HUES6 (cell line): Measurements from ENCODE around the gene UQCRH.
"Not testable (repeated sequence)": the region's sequence is repeated elsewhere in the genome, so short reads cannot be mapped to it uniquely, and the experiment has no call there.

Experiments
- H3K27ac ChIP-seq: 2 replicates; pipeline ENCODE4 v1.7.0; 2013; ENCODE audit warnings: low read depth, mild to moderate bottlenecking, low read length, inconsistent platforms
- H3K27me3 ChIP-seq: 2 replicates; pipeline ENCODE4 v1.6.1; 2013; ENCODE audit warnings: low read length; ENCODE audit not compliant: control insufficient read depth, insufficient read depth
- H3K36me3 ChIP-seq: 2 replicates; pipeline ENCODE4 v1.6.1; 2013; ENCODE audit warnings: low read length; ENCODE audit not compliant: control insufficient read depth, insufficient read depth
- H3K4me1 ChIP-seq: 2 replicates; pipeline ENCODE4 v1.6.1; 2013; ENCODE audit warnings: low read length; ENCODE audit not compliant: control insufficient read depth, insufficient read depth
- H3K4me3 ChIP-seq: 2 replicates; pipeline ENCODE4 v1.5.1; 2013; ENCODE audit warnings: low read depth, low read length
- H3K9ac ChIP-seq: one replicate; pipeline ENCODE4 v1.6.1; 2013; ENCODE audit warnings: mild to moderate bottlenecking, low read length
- H3K9me3 ChIP-seq: 2 replicates; pipeline ENCODE4 v1.6.1; 2013; ENCODE audit warnings: low read depth, low read length; ENCODE audit not compliant: control insufficient read depth, insufficient read depth

UQCRH gene

GRCh38 chr1:46319301-46319700 lies 15.8 kb downstream of the UQCRH start:
- H3K4me1 ChIP-seq, H3K9me3 ChIP-seq, H3K4me3 ChIP-seq, H3K9ac ChIP-seq, H3K27me3 ChIP-seq: not testable (repeated sequence)
- Histone ChIP-seq H3K27ac (peak overlapping the region; percentile 46; the same call in 1 of the 2 replicates), H3K36me3 (peaks cover 30% of the 10 kb centered on the region)

- H3K27me3 ChIP-seq, H3K9me3 ChIP-seq, H3K4me1 ChIP-seq, H3K4me3 ChIP-seq, H3K27ac ChIP-seq: not testable (repeated sequence)
- Histone ChIP-seq H3K36me3 (peaks cover 23% of the 10 kb centered on the region), H3K9ac (peak overlapping the region; percentile 60)
Observed at GRCh38 chr1:46319960-46320914, 16.7 kb downstream of the UQCRH start.

GRCh38 chr1:46322191-46322590 lies 18.7 kb downstream of the UQCRH start:
- not testable (repeated sequence) for H3K36me3 ChIP-seq, H3K27me3 ChIP-seq, H3K4me3 ChIP-seq, H3K27ac ChIP-seq, H3K9me3 ChIP-seq, H3K9ac ChIP-seq, H3K4me1 ChIP-seq

- H3K9ac ChIP-seq, H3K27ac ChIP-seq, H3K4me3 ChIP-seq, H3K27me3 ChIP-seq, H3K36me3 ChIP-seq, H3K9me3 ChIP-seq: not testable (repeated sequence)
- peaks cover 23% of the 10 kb centered on the region for H3K4me1 ChIP-seq
Observed at GRCh38 chr1:46325285-46326076, 22.0 kb downstream of the UQCRH start.

- peak overlapping the region; percentile 10 for H3K9ac ChIP-seq
- H3K36me3 ChIP-seq, H3K4me3 ChIP-seq, H3K27me3 ChIP-seq, H3K27ac ChIP-seq, H3K9me3 ChIP-seq: not testable (repeated sequence)
- peaks cover 27% of the 10 kb centered on the region for H3K4me1 ChIP-seq
Observed at GRCh38 chr1:46328182-46328581, 24.7 kb downstream of the UQCRH start.

- H3K4me3 ChIP-seq, H3K9me3 ChIP-seq, H3K27me3 ChIP-seq, H3K27ac ChIP-seq, H3K36me3 ChIP-seq, H3K9ac ChIP-seq: not testable (repeated sequence)
- peaks cover 27% of the 10 kb centered on the region for H3K4me1 ChIP-seq
Observed at GRCh38 chr1:46329807-46330206, 26.3 kb downstream of the UQCRH start.

- not testable (repeated sequence) for H3K36me3 ChIP-seq, H3K9me3 ChIP-seq, H3K4me3 ChIP-seq, H3K27me3 ChIP-seq
- Histone ChIP-seq H3K4me1 (peaks cover 27% of the 10 kb centered on the region), H3K9ac (peak overlapping the region; percentile 39), H3K27ac (peak overlapping the region; percentile 42; the same call in 1 of the 2 replicates)
Observed at GRCh38 chr1:46330381-46330780, 26.9 kb downstream of the UQCRH start.

GRCh38 chr1:46331786-46332540 lies 28.5 kb downstream of the UQCRH start:
- H3K27me3 ChIP-seq, H3K36me3 ChIP-seq, H3K4me3 ChIP-seq, H3K9me3 ChIP-seq: not testable (repeated sequence)
- peak overlapping the region; percentile 38 for H3K9ac ChIP-seq
- peaks cover 27% of the 10 kb centered on the region for H3K4me1 ChIP-seq
- H3K27ac ChIP-seq = peak overlapping the region; percentile 19; the same call in 1 of the 2 replicates

GRCh38 chr1:46333300-46334029 lies 30.0 kb downstream of the UQCRH start:
- H3K27ac ChIP-seq = peak overlapping the region; percentile 1; the same call in 1 of the 2 replicates
- H3K9ac ChIP-seq = no peak overlapping the region
- H3K4me3 ChIP-seq = no peak overlapping the region
- H3K4me1 ChIP-seq = peaks cover 20% of the 10 kb centered on the region
- no peaks in the 10 kb centered on the region for H3K9me3 ChIP-seq
- H3K36me3 ChIP-seq = no peaks in the 10 kb centered on the region
- no peaks in the 10 kb centered on the region for H3K27me3 ChIP-seq

GRCh38 chr1:46334030-46334384 lies 30.5 kb downstream of the UQCRH start:
- H3K4me1 ChIP-seq = peaks cover 16% of the 10 kb centered on the region
- H3K4me3 ChIP-seq = no peak overlapping the region
- no peak overlapping the region for H3K9ac ChIP-seq
- no peaks in the 10 kb centered on the region for H3K9me3 ChIP-seq
- no peak overlapping the region for H3K27ac ChIP-seq
- H3K36me3 ChIP-seq = no peaks in the 10 kb centered on the region
- H3K27me3 ChIP-seq = no peaks in the 10 kb centered on the region
